OCI-LY7 (cell line): ENCODE data around the gene CLSTN1. TPM values are rescaled to one million over a fixed set of nuclear protein-coding genes. Genes with fewer than 3 reads are reported as not detected.

Experiments
- BruUV-seq: library from RNA; stranded (reverse); fragments of 400-500 nt; replicated peaks from 2 replicates; lab custom pipeline; 2021; lab: Mats Ljungman, UMichigan
- CTCF ChIA-PET: fragments of 300-600 bp; sonication (Branson Sonifier 250); formaldehyde crosslinking; loops from one replicate; lab custom pipeline; 2022; ENCODE audit warnings: antibody characterized with exemption; ENCODE audit not compliant: unreplicated experiment; lab: Charles Lee
- POLR2A ChIA-PET: fragments of 300-600 bp; sonication (Branson Sonifier 250); formaldehyde crosslinking; loops from one replicate; lab custom pipeline; 2022; ENCODE audit warnings: antibody characterized with exemption; lab: Charles Lee
- DNase-seq: peaks from one replicate; pipeline ENCODE4 v3.0.0-alpha.2; 2015; ENCODE audit warnings: low spot score
- H2AFZ ChIP-seq: fragments of 200-600 bp; sonication (generic), shearing (Covaris generic); 2 replicates; pipeline ENCODE4 v1.6.1; 2014; ENCODE audit warnings: mild to moderate bottlenecking, antibody characterized with exemption, low read length, moderate library complexity
- H3K27ac ChIP-seq: fragments of 200-600 bp; sonication (generic); 2 replicates; pipeline ENCODE4 v1.5.1; 2014; ENCODE audit warnings: mixed run types, low read depth, mild to moderate bottlenecking, moderate library complexity, low read length, inconsistent platforms; ENCODE audit not compliant: poor library complexity, severe bottlenecking
- H3K36me3 ChIP-seq: fragments of 200-600 bp; sonication (generic); 2 replicates; pipeline ENCODE4 v1.6.1; 2014; ENCODE audit warnings: mild to moderate bottlenecking, antibody characterized with exemption, low read length, moderate library complexity, mixed read lengths; ENCODE audit not compliant: insufficient read depth
- H3K4me1 ChIP-seq: fragments of 200-600 bp; sonication (generic); 2 replicates; pipeline ENCODE4 v1.5.1; 2014; ENCODE audit warnings: mild to moderate bottlenecking, low read length; ENCODE audit not compliant: insufficient read depth, poor library complexity, severe bottlenecking
- H3K4me2 ChIP-seq: fragments of 200-600 bp; sonication (generic); 2 replicates; pipeline ENCODE4 v1.6.1; 2014; ENCODE audit warnings: mild to moderate bottlenecking, low read length
- H3K4me3 ChIP-seq: fragments of 200-600 bp; sonication (generic); 2 replicates; pipeline ENCODE4 v1.5.1; 2014; ENCODE audit warnings: mild to moderate bottlenecking, low read depth, low read length; ENCODE audit not compliant: poor library complexity, severe bottlenecking
- H3K79me2 ChIP-seq: fragments of 200-600 bp; sonication (generic); 2 replicates; pipeline ENCODE4 v1.6.1; 2016; ENCODE audit warnings: low read depth, mild to moderate bottlenecking, low read length, moderate library complexity, mixed read lengths; ENCODE audit not compliant: insufficient read depth
- H3K9me2 ChIP-seq: fragments of 200-600 bp; sonication (generic); 2 replicates; pipeline ENCODE4 v1.6.1; 2016; ENCODE audit warnings: mild to moderate bottlenecking, low read length, mixed read lengths; ENCODE audit not compliant: insufficient read depth
- H3K9me3 ChIP-seq: fragments of 200-600 bp; sonication (generic); 2 replicates; pipeline ENCODE4 v1.6.1; 2014; ENCODE audit warnings: mild to moderate bottlenecking, mixed run types, low read length, mixed read lengths
- H4K20me1 ChIP-seq: fragments of 200-600 bp; sonication (generic); 2 replicates; pipeline ENCODE4 v1.6.1; 2014; ENCODE audit warnings: mild to moderate bottlenecking, antibody characterized with exemption, low read length, moderate library complexity, mixed read lengths; ENCODE audit not compliant: insufficient read depth
- EZH2phosphoT487 ChIP-seq: fragments of 200-600 bp; sonication (generic); IDR thresholded peaks from 2 replicates; pipeline ENCODE4 v1.6.1; 2018; ENCODE audit warnings: low read depth, borderline replicate concordance, mild to moderate bottlenecking, mixed run types, antibody characterized with exemption, low read length, moderate library complexity, mixed read lengths
- intact Hi-C: fragments of 100-400 bp; cut with micrococcal nuclease; formaldehyde crosslinking; loops from one replicate; pipeline ENCODE4 v1.10.0; 2022; ENCODE audit not compliant: unreplicated experiment
- total RNA-seq, 2 experiments: library from RNA; depleted of rRNA in 1 of 2; stranded (reverse); fragments of >200 nt in 1 of 2; shearing (Covaris generic) in 1 of 2; gene quantifications; 2 replicates each; pipeline ENCODE4 v1.2.3, GENCODE V29; 2014 to 2022
- TF ChIP-seq, protein P1 (sequence below): fragments of 200-600 bp; sonication (generic); conservative IDR thresholded peaks from 2 replicates; pipeline ENCODE4 v1.5.1; 2014; ENCODE audit warnings: mild to moderate bottlenecking, antibody characterized with exemption, low read length, moderate library complexity, mixed read lengths

Gene CLSTN1
- total RNA-seq, 2 experiments from 2014 or later: 58.6 to 124 TPM

DNA sequence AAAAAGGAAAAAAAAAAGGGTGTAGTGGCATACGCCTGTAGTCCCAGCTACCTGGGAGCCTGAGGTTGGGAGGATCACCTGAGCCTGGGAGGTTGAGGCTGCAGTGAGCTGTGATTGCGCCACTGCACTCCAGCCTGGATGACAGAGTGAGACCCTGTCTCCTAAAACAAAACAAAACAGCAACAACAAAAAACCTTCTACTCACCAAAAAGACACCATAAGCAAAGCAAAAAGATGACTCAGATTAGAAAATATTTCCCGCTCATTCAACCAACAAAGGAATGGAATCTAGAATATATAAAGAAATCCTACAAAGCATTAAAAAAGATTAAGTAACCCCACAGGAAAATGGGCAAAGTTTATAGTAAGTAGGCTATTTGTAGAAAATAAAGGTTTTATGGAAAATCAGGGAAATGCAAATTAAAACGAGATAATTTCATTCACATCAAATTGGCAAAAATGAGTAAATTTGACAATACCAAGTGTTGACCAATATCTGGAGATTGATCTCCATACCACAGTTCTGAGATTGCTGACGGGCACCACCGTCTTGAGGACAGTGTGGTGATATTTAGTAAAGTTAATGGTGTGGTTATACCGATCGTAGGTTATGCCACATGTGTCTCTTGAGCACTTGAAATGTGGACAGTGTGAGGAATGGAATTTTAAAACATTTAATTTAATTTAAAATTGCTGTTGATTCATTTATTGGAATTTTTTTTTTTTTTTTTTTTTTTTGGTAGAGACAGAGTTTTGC, 118.2 kb downstream of the CLSTN1 start:
- CTCF ChIA-PET: no interaction called here
- no peak for DNase-seq
- BruUV-seq: no TSS peak
- no peak overlapping the region for H2AFZ ChIP-seq
- no peaks in the 10 kb centered on the region for H4K20me1 ChIP-seq
- H3K4me1 ChIP-seq: peaks cover 15% of the 10 kb centered on the region
- intact Hi-C loops: no loop called here
- H3K79me2 ChIP-seq: no peaks in the 10 kb centered on the region
- POLR2A ChIA-PET: interaction anchor here (0.7 kb wide), 1 partner anchor 425 kb away, joined by 7 read pairs; no protein-coding TSS in a partner anchor
- H3K4me3 ChIP-seq: no peak overlapping the region
- H3K36me3 ChIP-seq: no peaks in the 10 kb centered on the region; the same call in 1 of the 2 replicates
- H3K9me2 ChIP-seq: no peaks in the 10 kb centered on the region
- TF ChIP-seq, protein P1, sequence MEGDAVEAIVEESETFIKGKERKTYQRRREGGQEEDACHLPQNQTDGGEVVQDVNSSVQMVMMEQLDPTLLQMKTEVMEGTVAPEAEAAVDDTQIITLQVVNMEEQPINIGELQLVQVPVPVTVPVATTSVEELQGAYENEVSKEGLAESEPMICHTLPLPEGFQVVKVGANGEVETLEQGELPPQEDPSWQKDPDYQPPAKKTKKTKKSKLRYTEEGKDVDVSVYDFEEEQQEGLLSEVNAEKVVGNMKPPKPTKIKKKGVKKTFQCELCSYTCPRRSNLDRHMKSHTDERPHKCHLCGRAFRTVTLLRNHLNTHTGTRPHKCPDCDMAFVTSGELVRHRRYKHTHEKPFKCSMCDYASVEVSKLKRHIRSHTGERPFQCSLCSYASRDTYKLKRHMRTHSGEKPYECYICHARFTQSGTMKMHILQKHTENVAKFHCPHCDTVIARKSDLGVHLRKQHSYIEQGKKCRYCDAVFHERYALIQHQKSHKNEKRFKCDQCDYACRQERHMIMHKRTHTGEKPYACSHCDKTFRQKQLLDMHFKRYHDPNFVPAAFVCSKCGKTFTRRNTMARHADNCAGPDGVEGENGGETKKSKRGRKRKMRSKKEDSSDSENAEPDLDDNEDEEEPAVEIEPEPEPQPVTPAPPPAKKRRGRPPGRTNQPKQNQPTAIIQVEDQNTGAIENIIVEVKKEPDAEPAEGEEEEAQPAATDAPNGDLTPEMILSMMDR: no peak
- no peak for TF ChIP-seq EZH2phosphoT487
- H3K4me2 ChIP-seq: no peak overlapping the region
- H3K9me3 ChIP-seq: 0 out of 2 replicates have a peak, but pooled peaks cover 7% of the 10 kb centered on the region
- H3K27ac ChIP-seq: no peak overlapping the region

DNA sequence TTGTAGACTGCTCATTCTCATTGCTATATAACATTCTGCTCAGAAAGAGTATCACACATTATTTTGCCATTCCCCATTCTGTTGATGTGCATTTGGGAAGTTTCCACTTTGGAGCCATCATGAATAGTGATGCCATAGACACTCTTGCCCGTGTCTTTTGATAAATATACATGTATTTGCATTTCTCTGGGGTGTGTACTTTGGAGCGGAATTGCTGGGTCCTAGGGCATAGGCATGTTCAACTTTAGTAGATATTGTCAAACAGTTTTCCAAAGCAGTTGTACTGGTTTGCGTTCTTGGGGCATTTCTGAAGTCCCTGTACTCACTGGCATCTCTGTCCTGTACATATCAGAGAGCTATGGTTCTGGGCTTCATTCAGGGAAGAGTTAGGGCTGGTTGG, 120.1 kb downstream of the CLSTN1 start:
- Histone ChIP-seq H3K27ac (no peak overlapping the region), H4K20me1 (no peaks in the 10 kb centered on the region), H2AFZ (no peak overlapping the region), H3K79me2 (no peaks in the 10 kb centered on the region), H3K4me1 (peaks cover 15% of the 10 kb centered on the region), H3K9me3 (0 out of 2 replicates have a peak, but pooled peaks cover 7% of the 10 kb centered on the region), H3K4me3 (no peak overlapping the region), H3K4me2 (no peak overlapping the region), H3K9me2 (no peaks in the 10 kb centered on the region), H3K36me3 (no peaks in the 10 kb centered on the region; the same call in 1 of the 2 replicates)
- BruUV-seq: no TSS peak
- intact Hi-C loops: loop anchor here (5.0 kb wide), 1 partner anchor 76 kb away; no protein-coding TSS in a partner anchor
- POLR2A ChIA-PET: interaction anchor here (0.5 to 1.3 kb wide), 3 partner anchors 13 to 77 kb away, joined by 4 to 6 read pairs (median 4); no protein-coding TSS in a partner anchor
- CTCF ChIA-PET: interaction anchor here (0.6 to 0.9 kb wide), 2 partner anchors 115 to 165 kb away, joined by 3 to 5 read pairs; partner anchors contain the start of gene TMEM201
- TF ChIP-seq, protein P1: no peak
- no peak for TF ChIP-seq EZH2phosphoT487
- no peak for DNase-seq
